HCT116 (cell line): Measurements from ENCODE around the gene ARSJ. TPM values are rescaled to one million over a fixed set of nuclear protein-coding genes. Genes with fewer than 3 reads are reported as not detected.

ENCODE experiments used
- ATAC-seq: fragments of 200-7000 bp; cut with Tn5 transposase; 2 replicates; pipeline ENCODE4 v1.9.1; 2020; ENCODE audit warnings: mild to moderate bottlenecking, moderate library complexity
- BruUV-seq: library from RNA; stranded (reverse); fragments of 400-500 nt; replicated peaks from 2 replicates; lab custom pipeline; 2021; lab: Mats Ljungman, UMichigan
- CTCF ChIA-PET: fragments of 300-600 bp; sonication (Branson Sonifier 250); formaldehyde crosslinking; loops from one replicate; lab custom pipeline; 2021; ENCODE audit warnings: antibody characterized with exemption; lab: Charles Lee
- POLR2A ChIA-PET: fragments of 300-600, 350-600 bp; sonication (Branson Sonifier 250); formaldehyde crosslinking; loops from one replicate; lab custom pipeline; 2021; ENCODE audit warnings: antibody characterized with exemption; lab: Charles Lee
- RAD21 ChIA-PET, 2 experiments: fragments of 300-600 bp; sonication (Branson Sonifier 250); formaldehyde crosslinking; loops; one replicate each; lab custom pipeline; 2023; ENCODE audit warnings: low total read pairs in 2 of 2; ENCODE audit not compliant: uncharacterized antibody in 2 of 2, unreplicated experiment in 2 of 2, low non-redundant PET in 1 of 2; lab: Charles Lee
- DNase-seq: peaks from one replicate; pipeline ENCODE4 v3.0.0-alpha.2; 2010; ENCODE audit warnings: low read depth, low spot score
- H2AFZ ChIP-seq: fragments of 200-600 bp; shearing (Covaris generic), sonication (generic); 2 replicates; pipeline ENCODE4 v1.6.1; 2017; ENCODE audit warnings: low read depth, mixed run types, mixed read lengths, antibody characterized with exemption, low read length; ENCODE audit not compliant: poor library complexity, severe bottlenecking
- H3K27ac ChIP-seq: 2 replicates; pipeline ENCODE4 v1.5.1; 2012; ENCODE audit warnings: low read depth, low read length
- H3K27me3 ChIP-seq: fragments of 200-600 bp; sonication (generic); 2 replicates; pipeline ENCODE4 v1.6.1; 2016; ENCODE audit warnings: mixed run types, low read length, mixed read lengths; ENCODE audit not compliant: insufficient read depth
- H3K36me3 ChIP-seq, 2 experiments: fragments of 200-500 bp in 1 of 2; fragments of 200-600 bp in 1 of 2; sonication (Bioruptor generic) in 1 of 2; sonication (generic) in 1 of 2; 2 replicates each; pipeline versions ENCODE4 v1.5.1 to v1.6.1; 2014 to 2016; ENCODE audit warnings: low read length in 2 of 2, inconsistent platforms in 1 of 2, mixed read lengths in 1 of 2, mixed run types in 1 of 2; ENCODE audit not compliant: insufficient read depth in 2 of 2, control insufficient read depth in 1 of 2
- H3K4me1 ChIP-seq, 2 experiments: fragments of 200-600 bp in 1 of 2; sonication (generic) in 1 of 2; 2 replicates each; pipeline versions ENCODE4 v1.5.1 to v1.6.1; 2012 to 2017; ENCODE audit warnings: low read length in 2 of 2, inconsistent platforms in 1 of 2, mild to moderate bottlenecking in 1 of 2, mixed read lengths in 1 of 2, mixed run types in 1 of 2, moderate library complexity in 1 of 2; ENCODE audit not compliant: insufficient read depth in 2 of 2, control insufficient read depth in 1 of 2
- H3K4me2 ChIP-seq: fragments of 200-600 bp; sonication (generic); 2 replicates; pipeline ENCODE4 v1.6.1; 2017; ENCODE audit warnings: mixed run types, low read length, mixed read lengths
- H3K4me3 ChIP-seq, 2 experiments: fragments of 200-600 bp in 1 of 2; sonication (generic) in 1 of 2; replicated peaks in 1 of 2; 2 replicates each; pipeline ENCODE4 v1.5.1; 2011 to 2016; ENCODE audit warnings: low read length in 2 of 2, control low read depth in 1 of 2, low read depth in 1 of 2, mild to moderate bottlenecking in 1 of 2, mixed read lengths in 1 of 2, mixed run types in 1 of 2
- H3K79me2 ChIP-seq: fragments of 200-600 bp; sonication (generic); 2 replicates; pipeline ENCODE4 v1.6.1; 2017; ENCODE audit warnings: mild to moderate bottlenecking, mixed run types, low read length, moderate library complexity, mixed read lengths; ENCODE audit not compliant: insufficient read depth
- H3K9ac ChIP-seq: fragments of 200-600 bp; sonication (generic); 2 replicates; pipeline ENCODE4 v1.6.1; 2016; ENCODE audit warnings: low read length, mixed read lengths
- H3K9me2 ChIP-seq: fragments of 200-600 bp; sonication (generic), shearing (Covaris generic); 2 replicates; pipeline ENCODE4 v1.6.1; 2017; ENCODE audit warnings: mixed run types, mild to moderate bottlenecking, moderate library complexity; ENCODE audit not compliant: insufficient read depth
- H3K9me3 ChIP-seq, 2 experiments: fragments of 200-500 bp in 1 of 2; fragments of 200-600 bp in 1 of 2; sonication (Bioruptor generic) in 1 of 2; sonication (generic) in 1 of 2; 2 replicates each; pipeline ENCODE4 v1.6.1; 2014 to 2017; ENCODE audit warnings: low read length in 2 of 2, mixed read lengths in 2 of 2, inconsistent platforms in 1 of 2, low read depth in 1 of 2, mild to moderate bottlenecking in 1 of 2, mixed run types in 1 of 2, moderate library complexity in 1 of 2; ENCODE audit not compliant: control insufficient read depth in 1 of 2, insufficient read depth in 1 of 2
- H4K20me1 ChIP-seq: fragments of 200-600 bp; sonication (generic), shearing (Covaris generic); 2 replicates; pipeline ENCODE4 v1.6.1; 2017; ENCODE audit warnings: mixed run types, mild to moderate bottlenecking, moderate library complexity; ENCODE audit not compliant: insufficient read depth
- EGR1 ChIP-seq: IDR thresholded peaks from 2 replicates; pipeline ENCODE4 v1.6.1; 2012; ENCODE audit warnings: low read depth
- EZH2 ChIP-seq: fragments of 200-600 bp; sonication (generic); IDR thresholded peaks from 2 replicates; pipeline ENCODE4 v1.6.1; 2017; ENCODE audit warnings: antibody characterized with exemption, mixed run types
- EZH2phosphoT487 ChIP-seq: fragments of 200-600 bp; IDR thresholded peaks from 2 replicates; pipeline ENCODE4 v1.6.1; 2018; ENCODE audit warnings: antibody characterized with exemption, borderline replicate concordance
- JUND ChIP-seq: IDR thresholded peaks from 2 replicates; pipeline ENCODE4 v1.6.1; 2012
- POLR2AphosphoS5 ChIP-seq: IDR thresholded peaks from 2 replicates; pipeline ENCODE4 v1.6.1; 2011; ENCODE audit warnings: mild to moderate bottlenecking, low read depth, low read length, moderate library complexity
- RAD21 ChIP-seq: IDR thresholded peaks from 2 replicates; pipeline ENCODE4 v1.6.1; 2012; ENCODE audit warnings: low read depth, mild to moderate bottlenecking
- TCF7L2 ChIP-seq: IDR thresholded peaks from 2 replicates; pipeline ENCODE4 v1.7.0; 2011; ENCODE audit warnings: borderline replicate concordance, inconsistent platforms; ENCODE audit not compliant: insufficient read depth, insufficient read length; ENCODE audit errors: extremely low read depth
- YY1 ChIP-seq: IDR thresholded peaks from 2 replicates; pipeline ENCODE4 v1.6.1; 2011; ENCODE audit warnings: low read length, low read depth, moderate library complexity, mild to moderate bottlenecking; ENCODE audit not compliant: insufficient replicate concordance; ENCODE audit errors: extremely low read depth
- intact Hi-C: fragments of 100-400 bp; cut with micrococcal nuclease; formaldehyde crosslinking; loops from 2 replicates; pipeline ENCODE4 v1.10.0; 2022
- total RNA-seq: library from RNA; stranded (reverse); gene quantifications from one replicate; pipeline ENCODE4 v1.2.1, GENCODE V29; 2021; ENCODE audit not compliant: unreplicated experiment

ARSJ gene
- total RNA-seq, 1 experiment from 2014 or later = 2.3 TPM

GRCh38 chr4:113979905-113980615 is 613 bp upstream of the ARSJ start:
- TSS peak; percentile 36 for BruUV-seq
- ChIA-PET POLR2A (interaction anchor here (0.7 kb wide), 1 partner anchor 36 kb away, joined by 4 read pairs; no protein-coding TSS in a partner anchor), RAD21 (no interaction called here), CTCF (interaction anchor here (1.0 kb wide), 1 partner anchor 10 kb away, joined by 3 read pairs; no protein-coding TSS in a partner anchor)
- Histone ChIP-seq H3K4me3 (peak overlapping the region; percentile 65 to 76), H3K36me3 (no peaks in the 10 kb centered on the region), H3K9ac (peak overlapping the region; percentile 62), H3K9me3 (no peaks in the 10 kb centered on the region), H3K79me2 (no peaks in the 10 kb centered on the region), H3K27me3 (no peaks in the 10 kb centered on the region), H4K20me1 (no peaks in the 10 kb centered on the region), H3K27ac (peak overlapping the region; percentile 10), H3K9me2 (no peaks in the 10 kb centered on the region), H3K4me2 (peak overlapping the region; percentile 92), H2AFZ (peak overlapping the region; percentile 95), H3K4me1 (peaks cover 0 to 19% of the 10 kb centered on the region in 2 experiments; a peak in 2 of 4 replicates)
- ATAC-seq = peak; percentile 80; the same call in 1 of the 2 replicates
- DNase-seq = no peak
- intact Hi-C loops = no loop called here
- TF ChIP-seq EZH2 (no peak), JUND (no peak), EGR1 (no peak), POLR2AphosphoS5 (no peak), RAD21 (no peak), YY1 (no peak), TCF7L2 (no peak)

GRCh38 chr4:113978561-113979147 is 793 bp downstream of the ARSJ start:
- H3K9me3 ChIP-seq = no peaks in the 10 kb centered on the region
- no peaks in the 10 kb centered on the region for H3K27me3 ChIP-seq
- ChIA-PET RAD21 (no interaction called here), POLR2A (no interaction called here), CTCF (interaction anchor here (1.7 kb wide), 1 partner anchor 93 kb away, joined by 4 read pairs; no protein-coding TSS in a partner anchor)
- H3K9ac ChIP-seq = peak overlapping the region; percentile 62
- TSS peak; percentile 65 for BruUV-seq
- peak overlapping the region; percentile 95 for H2AFZ ChIP-seq
- H3K27ac ChIP-seq = no peak overlapping the region
- no peaks in the 10 kb centered on the region for H3K36me3 ChIP-seq
- H3K4me1 ChIP-seq = peaks cover 0 to 19% of the 10 kb centered on the region in 2 experiments; a peak in 2 of 4 replicates
- no peaks in the 10 kb centered on the region for H3K79me2 ChIP-seq
- TF ChIP-seq EZH2phosphoT487 = no peak
- ATAC-seq (peak; percentile 9; the same call in 1 of the 2 replicates), DNase-seq (no peak)
- no peaks in the 10 kb centered on the region for H3K9me2 ChIP-seq
- intact Hi-C loops = no loop called here
- H4K20me1 ChIP-seq = no peaks in the 10 kb centered on the region
- H3K4me3 ChIP-seq = peak overlapping the region; percentile 65 to 76
- H3K4me2 ChIP-seq = peak overlapping the region; percentile 92
